Peyer's patch (tissue), 4 donors: ENCODE measurements around the gene PRDM4.

ENCODE experiments used
- CTCF ChIP-seq, 6 experiments: fragments of 450-650 bp in 4 of 6; fragments of 200-600 bp in 2 of 6; sonication (generic) in 1 of 6; IDR thresholded peaks; one replicate each; pipeline ENCODE4 v1.5.1; 2017 to 2019; ENCODE audit warnings: antibody characterized with exemption in 6 of 6, mild to moderate bottlenecking in 3 of 6, moderate library complexity in 1 of 6
- POLR2A ChIP-seq, 2 donors: fragments of 450-650 bp; IDR thresholded peaks; one replicate each; pipeline ENCODE4 v1.5.1; 2017; ENCODE audit warnings: antibody characterized with exemption in 2 of 2, mild to moderate bottlenecking in 2 of 2, moderate library complexity in 2 of 2

DNA sequence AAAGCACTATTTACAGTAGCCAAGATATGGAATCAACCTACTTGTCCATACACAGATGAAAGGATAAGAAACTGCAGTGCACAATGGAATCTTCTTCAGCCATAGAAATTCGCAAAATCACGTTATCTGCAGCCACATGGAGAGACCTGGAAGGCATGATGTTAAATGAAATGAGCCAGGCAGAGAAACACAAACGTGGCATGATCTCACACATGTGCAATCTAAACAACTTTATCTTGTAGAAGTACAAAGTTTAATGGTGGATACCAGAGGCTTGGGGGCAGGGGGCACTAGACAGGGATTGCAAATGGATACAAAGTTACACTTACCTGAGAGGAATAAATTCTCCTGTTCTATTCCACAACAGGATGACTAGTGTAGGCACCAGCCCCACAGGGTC is 37.6 kb upstream of the PRDM4 start:
- no peak for TF ChIP-seq POLR2A (IDR thresholded peaks at IDR 0.05)
- no peak for TF ChIP-seq CTCF (IDR thresholded peaks at IDR 0.05)
